ENCODE data around the gene MTHFD1L. TPM values are rescaled to one million over a fixed set of nuclear protein-coding genes. Genes with fewer than 3 reads are reported as not detected.

Gene MTHFD1L
- total RNA-seq, 5 donors from 2014 or later (not counting 1 experiment from before 2014, with no cell fraction given), result 9.3 to 34.2 (median 26.7) TPM

DNA sequence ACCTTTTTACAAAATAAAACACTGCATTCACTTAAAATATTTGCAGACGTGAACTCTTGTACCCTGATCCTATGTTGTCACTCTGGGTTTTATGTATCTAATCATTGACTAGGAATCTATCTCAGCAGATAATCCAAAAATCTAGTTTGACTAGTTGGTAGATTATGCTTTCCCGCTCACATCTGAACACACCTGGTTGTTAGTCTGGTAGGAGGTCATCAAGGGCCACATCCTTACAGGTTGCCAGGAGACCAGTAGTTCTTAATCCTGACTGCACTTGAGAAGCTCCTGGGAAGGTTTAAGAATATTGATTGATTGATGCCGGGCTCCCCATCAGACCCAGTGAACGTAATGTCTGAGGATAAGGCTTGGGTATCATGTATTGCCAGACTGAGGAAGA, 104.4 kb downstream of the MTHFD1L start:
- H3K9me3 ChIP-seq, result peaks cover 2% of the 10 kb centered on the region
- H3K4me1 ChIP-seq (ENCODE audit: control insufficient read depth in 1 of 2, extremely low read depth in 1 of 2, insufficient read depth in 2 of 2, low read length in 2 of 2), result no peaks in the 10 kb centered on the region
- ChIA-PET CTCF (no interaction called here), POLR2A (no interaction called here)
- H3K9me3 Mint-ChIP-seq, result peaks cover 0 to 3% (median 0%) of the 10 kb centered on the region in 3 donors
- no peaks in the 10 kb centered on the region for H3K27me3 Mint-ChIP-seq
- no peak overlapping the region for H3K27ac Mint-ChIP-seq
- no peaks in the 10 kb centered on the region for H3K27me3 ChIP-seq (replicated peaks in 1 of 2; ENCODE audit: control insufficient read depth in 2 of 2, extremely low read depth in 1 of 2, insufficient read depth in 2 of 2, low read length in 1 of 2)
- H3K4me1 Mint-ChIP-seq, result no peaks in the 10 kb centered on the region
- no peak overlapping the region for H3K27ac ChIP-seq (ENCODE audit: low read length)
- peaks cover 0 to 2% of the 10 kb centered on the region in 2 donors for H3K36me3 ChIP-seq (ENCODE audit: control insufficient read depth in 2 of 2, extremely low read depth in 1 of 2, insufficient read depth in 1 of 2, low read length in 1 of 2)
- no peak overlapping the region for H3K4me3 ChIP-seq (ENCODE audit: control insufficient read depth in 1 of 2, extremely low read depth in 1 of 2, low read length in 1 of 2)
- no peak for ATAC-seq (replicated peaks in 1 of 4)
- no peak overlapping the region for H3K4me3 Mint-ChIP-seq
- no CpG with 5 or more reads among the region's 4 CpGs for WGBS (ENCODE audit: insufficient coverage)
- peaks cover 58% of the 10 kb centered on the region for H3K36me3 Mint-ChIP-seq
- DNase-seq, result no peak

DNA sequence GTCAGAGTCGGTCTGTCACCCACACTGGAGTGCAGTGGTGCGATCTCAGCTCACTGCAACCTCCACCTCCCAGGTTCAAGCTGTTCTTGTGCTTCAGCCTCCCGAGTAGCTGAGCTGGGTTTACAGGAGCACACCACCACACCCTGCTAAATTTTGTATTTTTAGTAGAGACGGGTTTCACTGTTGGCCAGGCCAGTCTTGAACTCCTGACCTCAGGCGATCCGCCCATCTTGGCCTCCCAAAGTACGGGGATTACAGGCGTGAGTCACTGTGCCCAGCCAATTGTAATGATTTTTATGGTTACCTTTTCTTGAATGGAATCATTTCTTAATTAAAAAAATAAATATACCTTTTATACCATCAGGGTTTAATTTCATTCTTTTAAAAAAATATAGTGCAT, 105.7 kb downstream of the MTHFD1L start:
- H3K9me3 ChIP-seq, result peaks cover 2% of the 10 kb centered on the region
- no peaks in the 10 kb centered on the region for H3K4me1 ChIP-seq (ENCODE audit: control insufficient read depth in 1 of 2, extremely low read depth in 1 of 2, insufficient read depth in 2 of 2, low read length in 2 of 2)
- WGBS (ENCODE audit: insufficient coverage), result no CpG with 5 or more reads among the region's 8 CpGs
- ChIA-PET CTCF (no interaction called here), POLR2A (no interaction called here)
- Mint-ChIP-seq H3K27ac (no peak overlapping the region), H3K4me1 (no peaks in the 10 kb centered on the region), H3K27me3 (no peaks in the 10 kb centered on the region), H3K36me3 (peaks cover 59% of the 10 kb centered on the region), H3K9me3 (peaks cover 0 to 3% (median 0%) of the 10 kb centered on the region in 3 donors), H3K4me3 (no peak overlapping the region)
- H3K36me3 ChIP-seq (ENCODE audit: control insufficient read depth in 2 of 2, extremely low read depth in 1 of 2, insufficient read depth in 1 of 2, low read length in 1 of 2), result peaks cover 0 to 5% of the 10 kb centered on the region in 2 donors
- DNase-seq (no peak), ATAC-seq (replicated peaks in 1 of 4) (no peak)
- H3K4me3 ChIP-seq (ENCODE audit: control insufficient read depth in 1 of 2, extremely low read depth in 1 of 2, low read length in 1 of 2), result no peak overlapping the region
- H3K27ac ChIP-seq (ENCODE audit: low read length), result no peak overlapping the region
- H3K27me3 ChIP-seq (replicated peaks in 1 of 2; ENCODE audit: control insufficient read depth in 2 of 2, extremely low read depth in 1 of 2, insufficient read depth in 2 of 2, low read length in 1 of 2), result no peaks in the 10 kb centered on the region

DNA sequence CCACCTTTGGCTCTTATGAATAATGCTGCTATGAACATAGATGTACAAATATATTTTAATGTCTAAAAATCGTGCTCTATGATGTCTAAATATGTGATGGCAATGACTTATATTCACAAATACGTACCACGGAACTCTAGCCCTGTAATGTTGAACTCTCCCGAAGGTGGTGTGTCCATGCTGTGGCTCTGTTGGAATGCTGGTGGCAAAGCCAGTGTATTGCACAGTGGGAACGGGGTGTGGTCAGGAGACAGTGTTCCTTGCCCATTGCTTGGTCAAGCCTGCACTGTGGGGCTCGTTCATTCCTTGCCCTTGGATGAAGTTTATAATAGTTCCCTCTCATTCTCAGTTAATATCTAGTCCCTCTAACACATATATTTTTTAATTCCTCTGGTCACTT, 109.6 kb downstream of the MTHFD1L start:
- no peak for DNase-seq
- Histone ChIP-seq H3K36me3 (ENCODE audit: control insufficient read depth in 2 of 2, extremely low read depth in 1 of 2, insufficient read depth in 1 of 2, low read length in 1 of 2) (peaks cover 0 to 5% of the 10 kb centered on the region in 2 donors), H3K27ac (ENCODE audit: low read length) (no peak overlapping the region), H3K9me3 (peaks cover 2% of the 10 kb centered on the region), H3K4me3 (ENCODE audit: control insufficient read depth in 1 of 2, extremely low read depth in 1 of 2, low read length in 1 of 2) (no peak overlapping the region), H3K4me1 (ENCODE audit: control insufficient read depth in 1 of 2, extremely low read depth in 1 of 2, insufficient read depth in 2 of 2, low read length in 2 of 2) (no peaks in the 10 kb centered on the region), H3K27me3 (replicated peaks in 1 of 2; ENCODE audit: control insufficient read depth in 2 of 2, extremely low read depth in 1 of 2, insufficient read depth in 2 of 2, low read length in 1 of 2) (no peaks in the 10 kb centered on the region)
- ChIA-PET POLR2A (no interaction called here), CTCF (no interaction called here)
- H3K27me3 Mint-ChIP-seq, result no peaks in the 10 kb centered on the region
- 95% methylated on average over 4 of the region's 6 CpGs for WGBS (ENCODE audit: insufficient coverage)
- no peak overlapping the region for H3K4me3 Mint-ChIP-seq
- peaks cover 0 to 3% (median 0%) of the 10 kb centered on the region in 3 donors for H3K9me3 Mint-ChIP-seq
- peaks cover 47% of the 10 kb centered on the region for H3K36me3 Mint-ChIP-seq
- no peak for ATAC-seq (replicated peaks in 1 of 4)
- no peaks in the 10 kb centered on the region for H3K4me1 Mint-ChIP-seq
- no peak overlapping the region for H3K27ac Mint-ChIP-seq

DNA sequence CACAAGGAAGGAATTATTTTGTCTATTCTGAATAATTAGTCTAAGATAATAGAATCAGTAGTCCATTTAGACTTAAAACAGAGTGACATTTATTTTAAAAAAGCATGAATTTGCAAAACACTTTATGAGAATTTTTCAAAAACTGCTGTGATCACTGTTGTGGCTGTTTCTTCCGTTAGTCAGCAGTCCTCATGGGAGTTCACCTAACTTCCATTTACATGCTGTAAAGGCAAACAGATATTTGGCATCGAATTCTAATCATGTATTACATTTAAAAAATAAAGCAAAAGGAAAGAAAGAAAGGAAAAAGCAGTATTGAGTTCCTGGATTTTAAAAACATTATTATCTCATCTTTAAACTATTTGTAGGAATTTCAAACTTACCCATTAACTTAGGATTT, 111.8 kb downstream of the MTHFD1L start:
- ChIA-PET CTCF (no interaction called here), POLR2A (no interaction called here)
- no peak for DNase-seq
- Mint-ChIP-seq H3K27ac (no peak overlapping the region), H3K36me3 (peaks cover 42% of the 10 kb centered on the region), H3K9me3 (peaks cover 0 to 3% (median 0%) of the 10 kb centered on the region in 3 donors), H3K27me3 (no peaks in the 10 kb centered on the region), H3K4me3 (no peak overlapping the region), H3K4me1 (no peaks in the 10 kb centered on the region)
- no CpG with 5 or more reads among the region's 2 CpGs for WGBS (ENCODE audit: insufficient coverage)
- Histone ChIP-seq H3K9me3 (peaks cover 2% of the 10 kb centered on the region), H3K4me3 (ENCODE audit: control insufficient read depth in 1 of 2, extremely low read depth in 1 of 2, low read length in 1 of 2) (no peak overlapping the region), H3K27me3 (replicated peaks in 1 of 2; ENCODE audit: control insufficient read depth in 2 of 2, extremely low read depth in 1 of 2, insufficient read depth in 2 of 2, low read length in 1 of 2) (no peaks in the 10 kb centered on the region), H3K4me1 (ENCODE audit: control insufficient read depth in 1 of 2, extremely low read depth in 1 of 2, insufficient read depth in 2 of 2, low read length in 2 of 2) (no peaks in the 10 kb centered on the region), H3K27ac (ENCODE audit: low read length) (no peak overlapping the region), H3K36me3 (ENCODE audit: control insufficient read depth in 2 of 2, extremely low read depth in 1 of 2, insufficient read depth in 1 of 2, low read length in 1 of 2) (peaks cover 0 to 5% of the 10 kb centered on the region in 2 donors)
- no peak for ATAC-seq (replicated peaks in 1 of 4)

DNA sequence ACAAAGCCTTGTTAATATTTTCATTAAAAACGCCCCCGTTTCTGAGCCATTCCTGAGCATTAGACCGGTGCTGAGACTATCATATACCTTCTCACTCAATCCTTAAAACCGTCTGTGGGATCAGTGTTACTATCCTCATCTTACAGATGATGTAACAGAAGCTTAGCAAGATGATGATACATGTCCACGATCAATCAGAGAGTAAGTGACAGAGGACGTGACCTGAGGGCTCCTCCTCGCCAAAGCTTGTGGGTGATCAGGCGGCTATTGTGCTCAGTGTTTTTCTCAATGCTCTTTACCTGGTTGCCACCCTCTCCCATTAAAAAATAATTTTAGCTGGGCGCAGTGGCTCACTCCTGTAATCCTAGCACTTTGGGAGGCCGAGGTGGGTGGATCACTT, 113.1 kb downstream of the MTHFD1L start:
- Histone ChIP-seq H3K4me1 (ENCODE audit: control insufficient read depth in 1 of 2, extremely low read depth in 1 of 2, insufficient read depth in 2 of 2, low read length in 2 of 2) (no peaks in the 10 kb centered on the region), H3K9me3 (peaks cover under 1% of the 10 kb centered on the region), H3K4me3 (ENCODE audit: control insufficient read depth in 1 of 2, extremely low read depth in 1 of 2, low read length in 1 of 2) (no peak overlapping the region), H3K27me3 (replicated peaks in 1 of 2; ENCODE audit: control insufficient read depth in 2 of 2, extremely low read depth in 1 of 2, insufficient read depth in 2 of 2, low read length in 1 of 2) (no peaks in the 10 kb centered on the region), H3K36me3 (ENCODE audit: control insufficient read depth in 2 of 2, extremely low read depth in 1 of 2, insufficient read depth in 1 of 2, low read length in 1 of 2) (peaks cover 0 to 5% of the 10 kb centered on the region in 2 donors), H3K27ac (ENCODE audit: low read length) (no peak overlapping the region)
- H3K27ac Mint-ChIP-seq, result no peak overlapping the region
- 97% methylated on average over 5 of the region's 10 CpGs for WGBS (ENCODE audit: insufficient coverage)
- H3K4me1 Mint-ChIP-seq, result no peaks in the 10 kb centered on the region
- ATAC-seq (replicated peaks in 1 of 4) (no peak), DNase-seq (no peak)
- peaks cover 32% of the 10 kb centered on the region for H3K36me3 Mint-ChIP-seq
- CTCF ChIA-PET, result no interaction called here
- POLR2A ChIA-PET, result no interaction called here
- no peak overlapping the region for H3K4me3 Mint-ChIP-seq
- no peaks in the 10 kb centered on the region for H3K27me3 Mint-ChIP-seq
- peaks cover 0 to 3% (median 0%) of the 10 kb centered on the region in 3 donors for H3K9me3 Mint-ChIP-seq

DNA sequence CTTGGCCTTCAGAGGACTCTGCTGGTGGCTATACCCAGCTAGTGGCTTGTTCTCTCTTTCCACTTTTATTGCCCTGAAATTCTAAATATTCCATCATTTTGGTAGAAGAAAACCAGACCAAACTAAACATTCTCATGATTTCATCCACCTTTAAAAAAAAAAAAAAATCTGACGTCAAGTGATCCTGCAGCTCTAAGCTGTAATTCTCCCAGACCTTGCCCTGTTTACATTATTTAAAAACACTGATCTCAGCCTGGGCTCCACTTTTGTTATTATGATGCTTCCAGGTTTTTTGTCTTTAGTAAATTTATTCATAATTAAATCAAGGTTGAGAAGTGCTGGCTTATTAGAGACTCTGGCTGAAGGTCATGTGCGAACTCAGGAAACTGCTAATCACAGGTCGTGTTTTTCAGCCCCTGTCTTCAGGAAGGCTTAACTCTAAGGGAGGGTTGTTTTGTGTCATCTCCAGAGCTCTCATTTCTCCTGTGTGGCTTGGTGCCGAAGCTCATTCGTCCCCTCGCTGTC, 114.4 kb downstream of the MTHFD1L start:
- ChIA-PET CTCF (no interaction called here), POLR2A (no interaction called here)
- Mint-ChIP-seq H3K27ac (no peak overlapping the region), H3K4me3 (no peak overlapping the region), H3K27me3 (no peaks in the 10 kb centered on the region), H3K4me1 (no peaks in the 10 kb centered on the region), H3K36me3 (peaks cover 21% of the 10 kb centered on the region), H3K9me3 (no peaks in the 10 kb centered on the region)
- Histone ChIP-seq H3K27ac (ENCODE audit: low read length) (no peak overlapping the region), H3K4me1 (ENCODE audit: control insufficient read depth in 1 of 2, extremely low read depth in 1 of 2, insufficient read depth in 2 of 2, low read length in 2 of 2) (no peaks in the 10 kb centered on the region), H3K27me3 (replicated peaks in 1 of 2; ENCODE audit: control insufficient read depth in 2 of 2, extremely low read depth in 1 of 2, insufficient read depth in 2 of 2, low read length in 1 of 2) (no peaks in the 10 kb centered on the region), H3K4me3 (ENCODE audit: control insufficient read depth in 1 of 2, extremely low read depth in 1 of 2, low read length in 1 of 2) (no peak overlapping the region), H3K9me3 (no peaks in the 10 kb centered on the region), H3K36me3 (ENCODE audit: control insufficient read depth in 2 of 2, extremely low read depth in 1 of 2, insufficient read depth in 1 of 2, low read length in 1 of 2) (peaks cover 0 to 3% of the 10 kb centered on the region in 2 donors)
- DNase-seq (no peak), ATAC-seq (replicated peaks in 1 of 4) (no peak)
- 100% methylated on average over 1 of the region's 6 CpGs for WGBS (ENCODE audit: insufficient coverage)

DNA sequence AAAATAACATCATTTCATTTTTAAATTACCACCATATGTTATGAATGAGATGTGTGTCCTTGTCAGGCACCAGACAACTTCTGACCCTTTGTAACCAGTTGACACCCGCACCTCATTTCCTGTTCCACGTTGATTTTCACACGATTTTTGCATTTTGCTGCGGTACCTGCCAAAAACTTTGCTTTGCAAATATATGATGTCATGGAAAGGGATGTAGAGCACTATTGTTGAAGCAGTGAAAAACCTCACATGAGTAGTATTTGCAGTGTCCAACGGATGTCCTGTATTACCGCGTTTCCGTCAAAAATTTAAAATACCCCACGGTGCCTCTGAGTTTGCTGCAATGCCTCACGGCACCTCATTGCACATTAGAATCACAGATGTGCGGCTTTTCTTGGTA, 115.6 kb downstream of the MTHFD1L start:
- Histone ChIP-seq H3K27ac (ENCODE audit: low read length) (no peak overlapping the region), H3K36me3 (ENCODE audit: control insufficient read depth in 2 of 2, extremely low read depth in 1 of 2, insufficient read depth in 1 of 2, low read length in 1 of 2) (no peaks in the 10 kb centered on the region), H3K27me3 (replicated peaks in 1 of 2; ENCODE audit: control insufficient read depth in 2 of 2, extremely low read depth in 1 of 2, insufficient read depth in 2 of 2, low read length in 1 of 2) (no peaks in the 10 kb centered on the region), H3K4me1 (ENCODE audit: control insufficient read depth in 1 of 2, extremely low read depth in 1 of 2, insufficient read depth in 2 of 2, low read length in 2 of 2) (no peaks in the 10 kb centered on the region), H3K4me3 (ENCODE audit: control insufficient read depth in 1 of 2, extremely low read depth in 1 of 2, low read length in 1 of 2) (no peak overlapping the region), H3K9me3 (no peaks in the 10 kb centered on the region)
- no peak for ATAC-seq (replicated peaks in 1 of 4)
- ChIA-PET POLR2A (no interaction called here), CTCF (no interaction called here)
- peaks cover 13% of the 10 kb centered on the region for H3K36me3 Mint-ChIP-seq
- WGBS (ENCODE audit: insufficient coverage), result 100% methylated on average over 1 of the region's 11 CpGs
- no peak for DNase-seq
- no peak overlapping the region for H3K4me3 Mint-ChIP-seq
- no peaks in the 10 kb centered on the region for H3K9me3 Mint-ChIP-seq
- H3K27me3 Mint-ChIP-seq, result no peaks in the 10 kb centered on the region
- H3K4me1 Mint-ChIP-seq, result no peaks in the 10 kb centered on the region
- H3K27ac Mint-ChIP-seq, result no peak overlapping the region
